Ovary (tissue), 3 donors: ENCODE measurements around the gene PSRC1.

Experiments used
- CTCF ChIP-seq, 3 donors: fragments of 450-650 bp in 2 of 3; fragments of 200-600 bp in 1 of 3; IDR thresholded peaks; one replicate each; pipeline versions ENCODE4 v1.5.1 to v1.8.0; 2016 to 2022; ENCODE audit warnings: antibody characterized with exemption in 3 of 3, mild to moderate bottlenecking in 1 of 3
- EP300 ChIP-seq: sonication (generic); formaldehyde crosslinking; IDR thresholded peaks from one replicate; pipeline ENCODE4 v1.6.1; 2017; ENCODE audit warnings: antibody characterized with exemption
- POLR2A ChIP-seq: fragments of 450-650 bp; IDR thresholded peaks from one replicate; pipeline ENCODE4 v1.6.1; 2017; ENCODE audit warnings: antibody characterized with exemption, mild to moderate bottlenecking, moderate library complexity
- donor health status: DM: no; HTN: no; CAD: no.

- TF ChIP-seq CTCF (IDR thresholded peaks at IDR 0.05) (no peak), POLR2A (no peak), EP300 (no peak)
Observed at GRCh38 chr1:109243860-109244552, 38.9 kb downstream of the PSRC1 start.
